ENCODE results near the gene C2CD2L.
"Not testable (repeated sequence)": the region's sequence is repeated elsewhere in the genome, so short reads cannot be mapped to it uniquely, and the experiment has no call there.

Gene C2CD2L

GRCh38 chr11:119093942-119094815, 13.0 kb upstream of the C2CD2L start:
- DNase-seq (ENCODE audit: low spot score) = no peak

- peak; percentile 89 for DNase-seq (ENCODE audit: low spot score)
These were observed 12.4 kb upstream of the C2CD2L start for GRCh38 chr11:119094816-119095065.

DNA sequence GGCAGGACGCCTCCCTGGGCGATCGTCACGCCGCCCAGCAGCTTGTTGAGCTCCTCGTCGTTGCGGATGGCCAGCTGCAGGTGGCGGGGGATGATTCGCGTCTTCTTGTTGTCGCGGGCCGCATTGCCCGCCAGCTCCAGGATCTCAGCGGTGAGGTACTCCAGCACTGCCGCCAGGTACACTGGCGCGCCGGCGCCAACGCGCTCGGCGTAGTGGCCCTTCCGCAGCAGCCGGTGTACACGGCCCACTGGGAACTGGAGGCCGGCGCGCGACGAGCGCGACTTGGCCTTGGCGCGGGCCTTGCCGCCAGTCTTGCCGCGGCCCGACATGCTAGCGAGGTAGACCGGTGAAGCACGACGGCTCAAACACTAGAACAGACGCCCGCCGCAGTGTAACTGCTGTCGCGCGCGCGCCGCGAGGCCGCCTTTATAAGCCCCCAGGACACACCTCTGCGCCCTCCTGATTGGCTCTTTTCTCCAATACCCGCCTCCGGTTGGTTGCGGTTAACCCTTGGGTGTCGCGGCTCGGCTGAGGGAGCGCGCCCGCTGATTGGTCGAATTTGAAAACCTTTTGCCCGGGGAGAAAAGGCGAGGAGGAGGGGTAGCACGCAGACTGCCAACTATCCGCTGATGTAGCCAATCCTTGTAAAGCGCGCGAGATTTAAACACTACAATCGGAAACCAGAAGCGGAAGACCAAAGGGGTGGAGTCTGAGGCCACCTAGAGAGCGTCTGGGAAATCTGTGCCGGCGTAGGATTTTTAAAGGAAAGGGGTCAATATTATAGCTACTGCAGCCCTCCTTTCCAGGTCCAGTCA, 11.9 kb upstream of the C2CD2L start:
- DNase-seq (ENCODE audit: low spot score) = peak; percentile 100

DNA sequence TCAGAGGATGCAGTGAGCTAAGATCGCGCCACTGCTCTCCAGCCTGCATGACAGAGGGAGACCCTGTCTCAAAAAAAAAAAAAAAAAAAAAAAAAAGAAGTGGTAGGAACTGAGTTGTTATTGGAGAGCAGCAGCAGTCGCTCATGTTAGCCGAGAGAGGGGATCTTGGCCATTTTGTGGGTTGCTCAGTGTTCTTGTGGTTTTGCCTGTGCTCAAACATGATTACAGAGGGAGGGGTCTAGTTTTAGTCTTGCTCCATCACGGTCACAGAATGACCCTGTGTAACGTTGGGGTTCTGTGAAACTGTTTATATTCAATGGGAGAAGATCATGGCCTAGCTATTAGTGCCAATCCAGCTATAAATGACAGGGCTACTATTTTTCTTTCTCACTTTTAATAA, 7.4 kb upstream of the C2CD2L start:
- no peak for DNase-seq (ENCODE audit: low spot score)

DNA sequence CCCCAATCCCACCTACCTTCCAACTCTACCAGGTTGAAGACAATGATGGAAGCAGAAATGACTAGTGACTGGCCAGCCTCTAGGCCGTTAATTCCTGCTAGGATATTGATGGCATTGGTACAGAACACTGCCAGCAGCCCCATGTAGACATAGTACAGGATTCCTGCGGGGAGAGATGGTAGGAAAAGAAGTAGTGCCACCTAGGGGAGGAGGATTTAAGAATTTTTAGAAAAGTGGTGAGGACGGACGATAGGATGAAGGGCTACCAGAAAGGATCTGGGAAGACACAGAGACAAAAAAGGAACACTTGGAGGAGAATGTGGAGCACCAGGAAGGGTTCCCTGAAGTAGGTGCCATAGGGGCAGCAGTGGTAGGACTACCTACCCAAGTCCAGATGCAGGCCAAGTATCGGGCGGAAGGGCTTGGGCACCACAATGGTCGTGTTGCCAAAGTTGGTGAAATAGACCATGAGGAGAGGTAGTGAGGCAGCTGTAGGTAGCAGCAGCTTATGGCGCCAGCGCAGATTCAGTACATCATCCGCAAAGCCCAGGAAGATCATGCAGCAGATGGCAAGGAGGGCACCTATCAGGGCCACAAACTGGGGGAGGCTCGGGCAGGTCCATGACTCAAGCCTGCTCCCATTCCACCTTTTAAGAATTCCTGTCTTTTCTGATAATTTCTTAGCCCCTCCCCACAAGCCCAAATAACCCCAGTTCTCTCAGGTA, 6.7 kb upstream of the C2CD2L start:
- DNase-seq (ENCODE audit: low spot score) = no peak

DNA sequence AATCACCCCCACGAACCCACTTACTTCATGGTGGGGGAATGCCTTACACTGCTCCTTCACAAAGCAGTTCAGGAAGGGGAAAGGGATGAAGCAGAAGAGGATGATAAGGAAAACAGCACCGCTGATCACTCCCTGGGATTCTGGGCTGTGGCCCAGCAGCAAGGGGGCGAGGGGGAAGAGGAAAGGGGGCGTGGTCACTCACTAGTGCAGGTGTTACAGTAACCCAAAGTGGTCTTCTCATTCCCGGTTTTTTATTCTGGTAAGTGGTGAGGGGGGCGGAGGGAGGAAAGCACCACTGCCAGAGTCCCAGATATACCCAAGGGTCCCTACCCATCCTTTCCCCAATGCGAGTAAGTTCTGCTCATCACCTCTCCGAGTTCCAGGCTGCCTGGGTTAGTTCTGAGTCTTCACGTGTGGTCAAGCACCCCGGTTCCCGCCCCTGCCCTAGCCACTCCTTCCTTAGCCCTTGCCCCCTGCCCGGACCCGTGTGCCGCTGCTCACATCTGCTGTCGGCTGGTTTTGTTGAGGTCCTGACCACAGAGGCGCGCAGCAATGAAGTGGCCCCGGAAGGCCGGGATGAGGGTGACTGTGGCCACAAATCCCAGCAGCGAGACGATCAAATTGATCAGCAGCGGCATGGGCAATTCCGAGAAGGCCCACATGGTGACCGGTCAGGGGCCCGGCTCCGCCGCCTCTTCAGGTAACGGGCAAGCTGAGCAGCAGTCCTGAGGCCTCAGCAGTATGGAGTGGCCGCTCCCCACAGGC, 6.0 kb upstream of the C2CD2L start:
- no peak for DNase-seq (ENCODE audit: low spot score)

DNA sequence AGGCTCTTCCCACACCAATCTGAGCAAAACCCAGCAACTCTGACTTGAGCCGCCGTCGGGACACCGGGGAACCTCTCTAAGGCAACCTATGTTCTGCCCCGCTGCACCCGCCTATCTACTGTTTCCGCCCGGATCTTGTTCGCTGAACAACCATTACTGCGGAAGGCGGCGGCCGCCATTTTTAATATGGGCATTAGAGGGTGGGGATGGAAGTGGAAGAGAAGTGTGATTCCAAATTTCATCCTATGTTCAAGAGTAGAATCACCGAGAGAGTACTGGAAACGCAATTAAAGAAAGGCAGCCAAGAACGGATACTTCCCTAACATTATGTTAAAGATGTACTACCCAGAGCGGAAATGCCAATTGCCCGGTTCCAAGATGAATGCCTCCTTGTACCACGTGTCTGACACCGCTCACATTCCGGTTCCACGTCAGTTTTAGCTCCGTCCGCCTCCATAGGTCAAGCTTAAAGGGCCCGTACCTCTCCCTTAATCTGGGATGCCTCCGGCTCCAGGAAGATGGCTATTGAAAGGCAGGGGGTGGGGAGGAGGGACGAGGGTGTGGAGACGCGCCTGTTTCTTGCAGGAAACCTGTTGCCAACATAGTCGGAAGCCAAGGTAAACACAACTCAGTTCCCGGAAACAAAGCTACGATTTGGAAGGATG, 5.3 kb upstream of the C2CD2L start, which contains the start of gene DPAGT1:
DPAGT1 (minus strand) TSS at position 95 of the 665 bp plus-strand sequence. CDS start 198 bp downstream, outside the sequence.
- DNase-seq (ENCODE audit: low spot score) = peak; percentile 95

DNA sequence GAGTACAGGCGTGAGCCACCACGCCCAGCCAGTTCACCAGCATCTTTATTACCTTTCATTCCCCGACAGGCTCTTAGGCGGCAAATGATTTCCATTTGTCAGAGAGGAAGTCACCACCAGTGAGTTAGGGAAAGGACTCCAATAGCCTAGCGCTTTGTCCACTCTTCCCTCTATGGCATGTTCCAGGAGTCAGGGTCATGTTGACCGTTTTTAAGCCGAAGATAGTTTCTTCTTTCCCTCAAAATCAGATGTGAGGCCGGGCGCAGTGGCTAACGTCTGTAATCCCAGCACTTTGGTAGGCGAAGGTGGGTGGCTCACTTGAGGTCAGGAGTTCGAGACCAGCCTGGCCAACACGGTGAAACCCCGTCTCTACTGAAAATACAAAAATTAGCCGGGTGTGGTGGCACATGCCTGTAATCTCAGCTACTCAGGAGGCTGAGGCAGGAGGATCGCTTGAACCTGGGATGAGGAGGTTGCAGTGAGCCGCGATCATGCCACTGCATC, 3.9 kb upstream of the C2CD2L start:
- not testable (repeated sequence) for DNase-seq (ENCODE audit: low spot score)

- no peak for DNase-seq (ENCODE audit: low spot score)
These were observed 3.4 kb upstream of the C2CD2L start for GRCh38 chr11:119103793-119104192.

DNA sequence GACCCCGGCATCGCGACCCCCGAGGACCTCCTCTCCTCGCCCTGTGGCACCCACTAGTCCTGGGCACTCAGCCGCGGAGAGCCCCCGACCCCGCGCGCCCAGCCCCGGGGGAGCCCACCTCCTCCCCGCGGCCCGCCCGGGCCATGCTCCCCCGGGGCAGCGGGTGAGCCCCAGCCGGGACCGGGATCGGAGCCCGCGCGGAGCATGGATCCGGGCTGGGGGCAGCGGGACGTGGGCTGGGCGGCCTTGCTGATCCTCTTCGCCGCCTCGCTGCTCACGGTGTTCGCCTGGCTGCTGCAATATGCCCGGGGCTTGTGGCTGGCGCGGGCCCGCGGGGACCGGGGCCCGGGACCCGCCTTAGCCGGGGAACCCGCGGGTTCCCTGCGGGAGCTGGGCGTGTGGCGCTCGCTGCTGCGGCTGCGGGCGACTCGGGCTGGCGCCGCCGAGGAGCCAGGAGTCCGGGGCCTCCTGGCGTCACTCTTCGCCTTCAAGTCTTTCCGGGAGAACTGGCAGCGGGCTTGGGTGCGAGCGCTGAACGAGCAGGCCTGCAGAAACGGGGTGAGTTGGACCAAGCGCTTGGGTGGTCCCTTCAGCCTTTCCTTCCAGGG, 498 bp downstream of the C2CD2L start:
- DNase-seq (ENCODE audit: low spot score) = no peak

GRCh38 chr11:119108146-119108856, 1.2 kb downstream of the C2CD2L start:
- DNase-seq (ENCODE audit: low spot score) = no peak

DNA sequence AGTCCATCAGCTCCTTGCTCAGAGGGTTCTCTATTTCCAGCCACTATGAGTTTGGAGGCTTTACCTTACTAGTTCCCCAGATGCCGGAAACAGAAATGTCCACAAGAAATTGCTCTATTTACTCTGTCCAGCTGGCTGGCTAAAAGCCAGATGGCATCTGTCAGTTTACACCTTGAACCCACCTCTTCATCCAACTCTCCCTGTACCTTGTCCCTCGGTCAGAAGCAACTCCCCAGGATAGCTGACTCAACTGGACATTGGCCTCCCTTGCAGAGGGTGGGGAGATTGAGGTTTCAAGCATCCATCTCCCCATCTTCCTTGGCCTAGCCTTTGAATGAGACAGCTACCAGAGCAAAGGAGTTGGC, 1.7 kb downstream of the C2CD2L start:
- DNase-seq (ENCODE audit: low spot score) = no peak

GRCh38 chr11:119109843-119110242, 2.7 kb downstream of the C2CD2L start:
- no peak for DNase-seq (ENCODE audit: low spot score)

DNA sequence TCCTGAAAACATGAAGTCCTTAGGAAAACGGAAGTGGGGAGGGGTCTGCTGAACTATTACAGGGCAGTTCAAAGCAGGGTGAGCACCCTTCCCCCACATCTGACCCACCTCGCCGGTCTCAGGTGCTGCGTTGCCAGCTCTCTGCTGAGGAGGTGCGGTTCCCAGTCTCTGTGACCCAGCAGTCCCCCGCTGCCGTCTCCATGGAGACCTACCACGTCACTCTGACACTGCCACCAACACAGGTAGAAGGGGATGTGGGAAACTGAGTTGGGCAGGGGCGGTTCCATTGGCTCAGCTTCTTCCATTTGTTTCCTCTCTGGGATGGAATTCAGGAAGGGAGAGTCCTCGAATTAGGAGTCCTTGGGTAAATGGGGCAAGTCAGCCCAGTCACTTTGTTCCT, 3.3 kb downstream of the C2CD2L start:
- DNase-seq (ENCODE audit: low spot score) = no peak

DNA sequence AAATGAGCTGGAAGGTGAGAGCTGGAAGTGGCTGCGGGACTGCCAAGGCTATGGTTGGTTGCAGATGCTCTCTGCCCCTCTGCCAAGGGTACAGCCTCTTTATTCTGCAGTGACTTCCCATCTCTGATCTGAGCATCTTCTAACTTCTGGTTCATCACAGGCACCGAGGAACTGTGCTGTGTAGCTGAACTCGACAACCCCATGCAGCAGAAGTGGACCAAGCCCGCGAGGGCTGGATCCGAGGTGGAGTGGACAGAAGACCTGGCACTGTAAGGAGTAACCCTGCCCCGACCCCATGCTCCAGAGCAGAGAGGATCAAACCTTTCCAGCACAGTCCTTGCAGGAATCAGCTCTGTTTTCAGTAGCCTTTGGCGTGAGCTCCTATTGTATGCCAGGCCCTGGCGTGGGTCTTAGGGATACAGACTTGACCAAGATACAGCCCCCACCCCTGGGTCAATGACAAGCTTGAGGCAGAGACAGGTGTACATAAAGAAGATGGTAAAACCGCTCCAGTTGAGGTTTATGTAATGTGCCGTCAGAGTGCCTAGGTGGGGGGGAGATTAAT, 4.3 kb downstream of the C2CD2L start:
- no peak for DNase-seq (ENCODE audit: low spot score)

DNA sequence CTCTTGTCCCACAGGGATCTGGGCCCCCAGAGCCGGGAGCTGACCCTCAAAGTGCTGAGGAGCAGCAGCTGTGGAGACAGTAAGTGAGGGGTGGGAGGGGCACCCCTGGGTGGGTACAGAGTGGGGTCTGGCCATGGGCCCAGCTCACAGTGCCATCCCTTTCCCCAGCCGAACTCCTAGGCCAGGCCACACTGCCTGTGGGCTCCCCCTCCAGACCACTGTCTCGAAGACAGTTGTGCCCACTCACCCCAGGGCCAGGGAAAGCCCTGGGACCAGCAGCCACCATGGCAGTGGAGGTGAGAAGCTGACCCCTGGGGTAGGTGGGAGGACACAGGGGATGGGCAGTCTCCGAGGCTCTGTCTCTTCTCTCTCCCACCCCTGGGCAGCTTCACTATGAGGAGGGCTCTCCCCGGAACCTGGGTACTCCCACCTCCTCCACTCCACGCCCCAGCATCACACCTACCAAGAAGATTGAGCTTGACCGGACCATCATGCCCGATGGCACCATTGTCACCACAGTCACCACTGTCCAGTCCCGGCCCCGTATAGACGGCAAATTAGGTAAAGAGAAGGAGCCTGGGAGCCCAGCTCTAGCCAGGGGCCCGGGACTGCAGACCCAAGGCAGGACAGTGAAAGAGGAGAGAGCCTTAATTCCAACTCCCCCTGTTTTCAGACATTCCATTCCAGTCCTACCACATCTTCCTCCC, 5.3 kb downstream of the C2CD2L start:
- DNase-seq (ENCODE audit: low spot score) = no peak

- DNase-seq (ENCODE audit: low spot score) = no peak
These were observed 6.6 kb downstream of the C2CD2L start for GRCh38 chr11:119113716-119114115.

GRCh38 chr11:119114351-119114750, 7.2 kb downstream of the C2CD2L start:
- no peak for DNase-seq (ENCODE audit: low spot score)
